Neural crest cell (in vitro differentiated cells): Measurements from ENCODE around the gene SLC38A1. TPM values are rescaled to one million over a fixed set of nuclear protein-coding genes. Genes with fewer than 3 reads are reported as not detected.

Source experiments
- DNase-seq: peaks from one replicate; pipeline ENCODE4 v3.0.0; 2021; ENCODE audit warnings: low read depth, mixed read lengths, low spot score
- H3K27ac Mint-ChIP-seq: one replicate; pipeline ENCODE4 v1.8.0; 2021; ENCODE audit warnings: mild to moderate bottlenecking, mixed read lengths; ENCODE audit not compliant: unreplicated experiment
- H3K27me3 Mint-ChIP-seq: 2 replicates; pipeline ENCODE4 v1.8.0; 2021; ENCODE audit warnings: low read depth, mild to moderate bottlenecking, mixed read lengths
- H3K36me3 Mint-ChIP-seq: 2 replicates; pipeline ENCODE4 v1.8.0; 2021; ENCODE audit warnings: low read depth, mild to moderate bottlenecking, mixed read lengths
- H3K4me1 Mint-ChIP-seq: 2 replicates; pipeline ENCODE4 v1.8.0; 2021; ENCODE audit warnings: mixed read lengths
- H3K4me3 Mint-ChIP-seq: one replicate; pipeline ENCODE4 v1.8.0; 2021; ENCODE audit warnings: mild to moderate bottlenecking, mixed read lengths
- H3K9me3 Mint-ChIP-seq: 2 replicates; pipeline ENCODE4 v1.8.0; 2021; ENCODE audit warnings: mixed read lengths
- total RNA-seq: library from RNA; stranded (reverse); gene quantifications from 2 replicates; pipeline ENCODE4 v1.2.1, GENCODE V29; 2021
- TF ChIP-seq, protein P1 (sequence below): fragments of 200-600 bp; sonication (generic); conservative IDR thresholded peaks from 2 replicates; pipeline ENCODE4 v1.5.0; 2021; ENCODE audit warnings: antibody characterized with exemption, mild to moderate bottlenecking

The SLC38A1 gene
- total RNA-seq, 1 donor from 2014 or later, result 129 TPM

DNA sequence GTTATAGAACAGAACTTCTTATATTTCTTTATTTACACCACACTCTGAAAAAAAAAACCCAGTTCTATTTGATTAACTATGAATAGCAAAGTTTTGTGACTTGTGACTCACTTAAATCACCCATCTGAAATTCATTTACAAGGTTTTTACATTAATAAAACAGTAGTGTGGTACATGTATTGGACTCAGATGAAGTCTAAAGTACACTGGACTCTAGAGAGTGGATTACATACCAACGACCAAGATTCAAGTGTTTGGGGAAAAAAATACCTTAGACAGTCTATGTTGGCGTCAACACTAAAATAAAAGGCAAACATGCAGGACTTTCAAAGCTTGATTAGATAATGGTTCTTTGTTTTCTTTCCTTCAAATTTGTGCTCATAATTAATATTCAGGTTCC is 85.7 kb downstream of the SLC38A1 start:
- H3K27ac Mint-ChIP-seq, result no peak overlapping the region
- no peak overlapping the region for H3K4me3 Mint-ChIP-seq
- DNase-seq, result no peak
- H3K27me3 Mint-ChIP-seq, result no peaks in the 10 kb centered on the region
- TF ChIP-seq, protein P1, sequence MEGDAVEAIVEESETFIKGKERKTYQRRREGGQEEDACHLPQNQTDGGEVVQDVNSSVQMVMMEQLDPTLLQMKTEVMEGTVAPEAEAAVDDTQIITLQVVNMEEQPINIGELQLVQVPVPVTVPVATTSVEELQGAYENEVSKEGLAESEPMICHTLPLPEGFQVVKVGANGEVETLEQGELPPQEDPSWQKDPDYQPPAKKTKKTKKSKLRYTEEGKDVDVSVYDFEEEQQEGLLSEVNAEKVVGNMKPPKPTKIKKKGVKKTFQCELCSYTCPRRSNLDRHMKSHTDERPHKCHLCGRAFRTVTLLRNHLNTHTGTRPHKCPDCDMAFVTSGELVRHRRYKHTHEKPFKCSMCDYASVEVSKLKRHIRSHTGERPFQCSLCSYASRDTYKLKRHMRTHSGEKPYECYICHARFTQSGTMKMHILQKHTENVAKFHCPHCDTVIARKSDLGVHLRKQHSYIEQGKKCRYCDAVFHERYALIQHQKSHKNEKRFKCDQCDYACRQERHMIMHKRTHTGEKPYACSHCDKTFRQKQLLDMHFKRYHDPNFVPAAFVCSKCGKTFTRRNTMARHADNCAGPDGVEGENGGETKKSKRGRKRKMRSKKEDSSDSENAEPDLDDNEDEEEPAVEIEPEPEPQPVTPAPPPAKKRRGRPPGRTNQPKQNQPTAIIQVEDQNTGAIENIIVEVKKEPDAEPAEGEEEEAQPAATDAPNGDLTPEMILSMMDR, result no peak
- no peaks in the 10 kb centered on the region for H3K4me1 Mint-ChIP-seq
- peaks cover 23% of the 10 kb centered on the region for H3K36me3 Mint-ChIP-seq
- H3K9me3 Mint-ChIP-seq, result peaks cover 2% of the 10 kb centered on the region

DNA sequence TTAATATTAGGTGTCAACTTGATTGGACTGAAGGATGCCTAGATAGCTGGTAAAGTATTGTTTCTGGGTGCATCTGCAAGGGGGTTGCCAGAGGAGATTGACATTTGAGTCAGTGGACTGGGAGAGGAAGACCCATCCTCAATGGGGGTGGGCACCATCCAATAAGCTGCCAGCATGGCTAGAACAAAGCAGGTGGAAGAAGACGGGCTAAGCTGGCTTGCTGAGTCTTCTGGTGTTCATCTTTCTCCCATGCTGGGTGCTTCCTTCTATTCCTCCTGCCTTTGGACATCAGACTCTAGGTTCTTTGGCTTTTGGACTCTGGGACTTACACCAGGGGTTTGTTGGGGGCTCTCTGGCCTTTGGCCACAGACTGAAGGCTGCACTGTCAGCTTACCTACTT is 87.4 kb downstream of the SLC38A1 start:
- TF ChIP-seq, protein P1, result no peak
- H3K4me3 Mint-ChIP-seq, result no peak overlapping the region
- no peak overlapping the region for H3K27ac Mint-ChIP-seq
- peaks cover 16% of the 10 kb centered on the region for H3K36me3 Mint-ChIP-seq
- no peaks in the 10 kb centered on the region for H3K4me1 Mint-ChIP-seq
- no peak for DNase-seq
- H3K27me3 Mint-ChIP-seq, result no peaks in the 10 kb centered on the region
- H3K9me3 Mint-ChIP-seq, result peaks cover 2% of the 10 kb centered on the region

DNA sequence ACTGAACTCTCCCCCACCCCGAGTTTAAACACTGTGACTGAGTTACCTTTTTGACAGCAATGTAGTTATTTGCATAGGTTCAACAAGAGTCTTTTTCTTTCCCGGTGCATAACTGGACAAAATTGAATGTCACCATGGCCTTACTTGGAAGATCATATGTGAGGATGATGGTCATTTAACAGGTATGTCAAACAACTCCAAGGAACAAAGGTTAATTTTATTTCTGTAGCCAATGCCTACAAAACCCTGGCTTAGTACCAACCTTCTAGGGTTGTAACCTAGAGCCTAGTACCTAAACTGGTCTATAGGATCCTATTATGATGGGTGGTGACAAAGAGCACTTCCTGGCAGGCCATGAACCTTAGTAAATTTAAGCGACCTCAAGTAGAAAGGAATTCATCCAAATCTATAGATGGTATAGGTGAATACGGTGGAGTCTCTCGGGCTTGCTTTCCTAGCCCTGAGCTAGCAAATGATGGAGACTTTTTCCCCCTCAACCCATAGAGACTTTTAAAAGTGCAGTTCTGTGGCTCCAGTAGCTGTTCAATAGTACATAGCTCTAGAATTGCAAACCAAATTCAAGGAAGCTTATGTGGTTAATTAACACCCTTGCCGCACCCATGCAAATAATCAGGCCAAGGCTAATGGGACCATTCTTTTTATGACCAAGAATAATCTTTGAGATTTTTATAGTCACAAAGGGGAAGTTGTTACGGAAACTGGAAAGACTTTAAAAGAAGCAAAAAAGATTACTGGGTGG is 89.0 kb downstream of the SLC38A1 start:
- no peaks in the 10 kb centered on the region for H3K27me3 Mint-ChIP-seq
- no peak overlapping the region for H3K27ac Mint-ChIP-seq
- DNase-seq, result no peak
- peaks cover 2% of the 10 kb centered on the region for H3K9me3 Mint-ChIP-seq
- H3K4me3 Mint-ChIP-seq, result no peak overlapping the region
- TF ChIP-seq, protein P1, result no peak
- no peaks in the 10 kb centered on the region for H3K4me1 Mint-ChIP-seq
- H3K36me3 Mint-ChIP-seq, result peaks cover 16% of the 10 kb centered on the region

DNA sequence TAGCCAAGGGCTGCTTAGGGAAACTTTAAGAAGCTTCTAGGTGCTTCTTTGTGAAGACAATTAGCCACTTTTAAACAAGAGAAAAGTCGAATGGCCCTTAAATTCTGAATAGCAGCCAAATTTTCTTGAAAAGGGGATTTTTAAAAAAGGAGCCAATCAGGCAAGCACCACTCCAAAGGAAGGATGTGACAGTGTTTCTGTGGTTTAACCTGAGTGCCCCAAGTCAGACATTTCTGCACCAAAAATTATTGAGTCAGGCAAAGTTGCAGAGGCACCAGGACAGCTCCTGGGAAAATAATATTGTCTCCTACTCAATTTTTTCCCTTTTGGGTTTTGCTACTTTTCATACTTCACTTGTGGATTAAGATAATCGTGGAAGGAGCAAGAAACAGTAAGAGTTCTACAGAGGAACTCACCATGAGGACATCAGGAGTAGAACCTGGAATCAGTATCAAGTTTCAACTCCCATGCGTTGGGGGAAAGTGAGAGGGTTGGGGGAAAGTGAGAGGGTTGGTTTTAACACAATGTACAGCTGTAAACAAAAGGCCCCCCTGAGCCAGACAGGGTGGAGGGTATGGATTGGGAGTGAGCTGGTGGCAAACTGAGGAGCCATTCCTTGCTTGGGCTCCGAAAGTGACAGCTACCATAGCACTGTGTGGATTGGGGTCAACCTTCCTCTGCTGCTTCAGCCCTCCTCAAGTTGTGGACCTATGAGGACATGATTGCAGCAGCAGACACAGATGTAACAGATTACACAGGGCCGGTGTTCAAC is 90.8 kb downstream of the SLC38A1 start:
- Mint-ChIP-seq H3K36me3 (peaks cover 12% of the 10 kb centered on the region), H3K4me3 (no peak overlapping the region), H3K27me3 (no peaks in the 10 kb centered on the region), H3K27ac (no peak overlapping the region), H3K9me3 (peaks cover 2% of the 10 kb centered on the region), H3K4me1 (no peaks in the 10 kb centered on the region)
- TF ChIP-seq, protein P1, result no peak
- no peak for DNase-seq

DNA sequence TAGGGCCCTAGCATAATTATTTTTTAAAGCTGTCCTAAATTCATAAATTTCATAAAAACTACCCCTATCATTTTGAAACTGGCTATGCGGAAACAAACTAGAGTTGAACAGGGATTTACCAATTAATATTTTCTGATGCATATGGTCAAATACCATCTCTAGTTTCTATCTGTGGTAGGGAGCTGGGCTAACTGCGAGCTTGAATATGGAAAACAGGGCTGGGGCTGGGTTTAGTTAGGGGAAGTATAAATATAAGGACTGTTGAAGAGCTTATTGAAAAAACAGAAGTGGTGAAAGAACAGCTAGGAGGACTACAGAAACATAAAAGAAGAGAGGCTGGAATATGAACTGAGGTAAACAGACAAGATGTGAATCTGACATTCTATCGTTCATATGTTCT is 91.8 kb downstream of the SLC38A1 start:
- peaks cover 7% of the 10 kb centered on the region for H3K36me3 Mint-ChIP-seq
- no peak overlapping the region for H3K27ac Mint-ChIP-seq

More for the DNA sequence above, 91.8 kb downstream of the SLC38A1 start:
- H3K4me3 Mint-ChIP-seq, result no peak overlapping the region
- peaks cover 2% of the 10 kb centered on the region for H3K9me3 Mint-ChIP-seq
- TF ChIP-seq, protein P1, result no peak
- no peaks in the 10 kb centered on the region for H3K4me1 Mint-ChIP-seq
- H3K27me3 Mint-ChIP-seq, result no peaks in the 10 kb centered on the region
- no peak for DNase-seq
